ENCODE measurements around the gene THRB. TPM values are rescaled to one million over a fixed set of nuclear protein-coding genes. Genes with fewer than 3 reads are reported as not detected.
A peak's percentile ranks its signal among the peaks of the same experiment; 100 is the strongest.

Gene THRB
- total and polyA plus RNA-seq, 8 donors = 10.1 to 18.6 (median 15.1) TPM

- no peak for ATAC-seq
- no peaks in the 10 kb centered on the region for H3K27me3 ChIP-seq
- no peak overlapping the region for H3K4me3 ChIP-seq
- peaks cover 0 to 7% of the 10 kb centered on the region in 2 donors for H3K4me1 ChIP-seq
- H3K9me3 ChIP-seq = no peaks in the 10 kb centered on the region
- no peak overlapping the region for H3K27ac ChIP-seq
- no peak for TF ChIP-seq CTCF (IDR thresholded peaks at IDR 0.05)
- no peaks in the 10 kb centered on the region for H3K36me3 ChIP-seq
- no peak for DNase-seq
- intact Hi-C loops (cut with DNase I) = no loop called here
Measured at GRCh38 chr3:24227635-24228034, 267.0 kb downstream of the THRB start.

GRCh38 chr3:24226397-24226796 lies 268.3 kb downstream of the THRB start:
- no peak for TF ChIP-seq CTCF (IDR thresholded peaks at IDR 0.05)
- no peak overlapping the region for H3K27ac ChIP-seq
- H3K27me3 ChIP-seq = no peaks in the 10 kb centered on the region
- no peaks in the 10 kb centered on the region for H3K9me3 ChIP-seq
- intact Hi-C loops (cut with DNase I) = no loop called here
- H3K36me3 ChIP-seq = no peaks in the 10 kb centered on the region
- DNase-seq (peak in 1 of 4 donors; percentile 48), ATAC-seq (peak; percentile 55)
- H3K4me3 ChIP-seq = no peak overlapping the region
- H3K4me1 ChIP-seq = peaks cover 0 to 7% of the 10 kb centered on the region in 2 donors

GRCh38 chr3:24225385-24225950 lies 269.2 kb downstream of the THRB start:
- ATAC-seq = no peak
- DNase-seq = peak in 1 of 4 donors; percentile 29
- intact Hi-C loops (cut with DNase I) = no loop called here
- H3K4me1 ChIP-seq = peaks cover 0 to 11% of the 10 kb centered on the region in 2 donors
- TF ChIP-seq CTCF (IDR thresholded peaks at IDR 0.05) = no peak
- H3K27ac ChIP-seq = peak overlapping the region in 1 of 2 donors; percentile 3
- H3K36me3 ChIP-seq = no peaks in the 10 kb centered on the region
- H3K9me3 ChIP-seq = no peaks in the 10 kb centered on the region
- H3K27me3 ChIP-seq = no peaks in the 10 kb centered on the region
- H3K4me3 ChIP-seq = no peak overlapping the region

- DNase-seq (no peak), ATAC-seq (no peak)
- peaks cover 0 to 11% of the 10 kb centered on the region in 2 donors for H3K4me1 ChIP-seq
- TF ChIP-seq CTCF (IDR thresholded peaks at IDR 0.05) = no peak
- peak overlapping the region in 1 of 2 donors; percentile 3 for H3K27ac ChIP-seq
- H3K36me3 ChIP-seq = no peaks in the 10 kb centered on the region
- no peaks in the 10 kb centered on the region for H3K9me3 ChIP-seq
- intact Hi-C loops (cut with DNase I) = no loop called here
- no peak overlapping the region for H3K4me3 ChIP-seq
- no peaks in the 10 kb centered on the region for H3K27me3 ChIP-seq
Measured at GRCh38 chr3:24224666-24225384, 269.8 kb downstream of the THRB start.

- ATAC-seq = no peak
Measured at GRCh38 chr3:24222165-24222805, 272.4 kb downstream of the THRB start.

More at GRCh38 chr3:24222165-24222805, 272.4 kb downstream of the THRB start:
- intact Hi-C loops (cut with DNase I) = no loop called here
- no peak overlapping the region for H3K4me3 ChIP-seq
- H3K36me3 ChIP-seq = no peaks in the 10 kb centered on the region
- H3K4me1 ChIP-seq = peaks cover 0 to 11% of the 10 kb centered on the region in 2 donors
- H3K27me3 ChIP-seq = no peaks in the 10 kb centered on the region
- TF ChIP-seq CTCF (IDR thresholded peaks at IDR 0.05) = no peak
- DNase-seq = no peak
- H3K9me3 ChIP-seq = no peaks in the 10 kb centered on the region
- no peak overlapping the region for H3K27ac ChIP-seq

Data from left lung (tissue), 10 donors.